HG02943 (cell line): ENCODE data around the gene DSCAML1.

Experiments
- ATAC-seq: cut with Tn5 transposase; IDR thresholded peaks from one replicate; pipeline ENCODE4 v1.9.1; 2021; ENCODE audit warnings: mild to moderate bottlenecking, low read depth, moderate library complexity; ENCODE audit not compliant: unreplicated experiment

DSCAML1 gene

GRCh38 chr11:117514256-117514655 is 282.8 kb downstream of the DSCAML1 start:
- no peak for ATAC-seq

- ATAC-seq: no peak
Observed at GRCh38 chr11:117513666-117514065, 283.4 kb downstream of the DSCAML1 start.

GRCh38 chr11:117511931-117512539 is 285.0 kb downstream of the DSCAML1 start:
- no peak for ATAC-seq

- no peak for ATAC-seq
Observed at GRCh38 chr11:117511483-117511930, 285.5 kb downstream of the DSCAML1 start.

- no peak for ATAC-seq
Observed at GRCh38 chr11:117510646-117511045, 286.4 kb downstream of the DSCAML1 start.

- ATAC-seq: no peak
Observed at GRCh38 chr11:117509543-117509942, 287.5 kb downstream of the DSCAML1 start.

- ATAC-seq: no peak
Observed at GRCh38 chr11:117506971-117507370, 290.0 kb downstream of the DSCAML1 start.

- no peak for ATAC-seq
Observed at GRCh38 chr11:117505285-117505970, 291.6 kb downstream of the DSCAML1 start.

GRCh38 chr11:117502779-117503100 is 294.3 kb downstream of the DSCAML1 start:
- no peak for ATAC-seq

GRCh38 chr11:117502015-117502778 is 294.8 kb downstream of the DSCAML1 start:
- ATAC-seq: no peak

GRCh38 chr11:117501237-117501898 is 295.6 kb downstream of the DSCAML1 start:
- ATAC-seq: no peak

GRCh38 chr11:117498791-117499190 is 298.2 kb downstream of the DSCAML1 start:
- no peak for ATAC-seq

- ATAC-seq: no peak
Observed at GRCh38 chr11:117497206-117497951, 299.6 kb downstream of the DSCAML1 start.

GRCh38 chr11:117495357-117495756 is 301.7 kb downstream of the DSCAML1 start:
- no peak for ATAC-seq

GRCh38 chr11:117492578-117493251 is 304.3 kb downstream of the DSCAML1 start:
- ATAC-seq: no peak

GRCh38 chr11:117490911-117491310 is 306.1 kb downstream of the DSCAML1 start:
- no peak for ATAC-seq

GRCh38 chr11:117489999-117490679 is 306.9 kb downstream of the DSCAML1 start:
- no peak for ATAC-seq

GRCh38 chr11:117488996-117489952 is 307.7 kb downstream of the DSCAML1 start:
- no peak for ATAC-seq
